HL-60 (cell line): ENCODE data around the gene GRK2.
A peak's percentile ranks its signal among the peaks of the same experiment; 100 is the strongest.
"Not testable (repeated sequence)": the region's sequence is repeated elsewhere in the genome, so short reads cannot be mapped to it uniquely, and the experiment has no call there.

ENCODE experiments used
- DNase-seq, 2 experiments: peaks; one replicate each; pipeline ENCODE4 v3.0.0-alpha.2; 2010 to 2020; ENCODE audit warnings: low read depth in 1 of 2, low spot score in 1 of 2
- H3K27ac ChIP-seq: fragments of 250-450 bp; sonication (Bioruptor Pico); replicated peaks from 2 replicates; pipeline ENCODE4 v1.5.1; 2020; ENCODE audit warnings: mild to moderate bottlenecking, moderate library complexity
- H3K27me3 ChIP-seq: fragments of 250-450 bp; sonication (Bioruptor Pico); 2 replicates; pipeline ENCODE4 v1.5.1; 2021; ENCODE audit warnings: mild to moderate bottlenecking, moderate library complexity; ENCODE audit not compliant: insufficient read depth, poor library complexity, severe bottlenecking
- H3K4me3 ChIP-seq: replicated peaks from 2 replicates; pipeline ENCODE4 v1.5.1; 2011; ENCODE audit warnings: mild to moderate bottlenecking, control low read depth, low read length; ENCODE audit not compliant: insufficient read depth
- CTCF ChIP-seq: IDR thresholded peaks from one replicate; pipeline ENCODE4 v1.5.1; 2011; ENCODE audit warnings: low read length, control low read depth, inconsistent platforms; ENCODE audit not compliant: insufficient read depth
- GABPA ChIP-seq: IDR thresholded peaks from 2 replicates; pipeline ENCODE4 v1.6.1; 2012; ENCODE audit warnings: low read depth
- POLR2AphosphoS5 ChIP-seq: IDR thresholded peaks from 2 replicates; pipeline ENCODE4 v1.6.1; 2012; ENCODE audit warnings: low read depth
- SPI1 ChIP-seq: IDR thresholded peaks from 2 replicates; pipeline ENCODE4 v1.6.1; 2012; ENCODE audit warnings: low read depth, mild to moderate bottlenecking, borderline replicate concordance
- TF ChIP-seq, protein P1 (sequence below): IDR thresholded peaks from 2 replicates; pipeline ENCODE4 v1.6.1; 2012; ENCODE audit warnings: low read depth; ENCODE audit not compliant: insufficient replicate concordance

The GRK2 gene

GRCh38 chr11:67316882-67317204 is 50.6 kb downstream of the GRK2 start:
- TF ChIP-seq CTCF (no peak), POLR2AphosphoS5 (no peak), GABPA (no peak), SPI1 (no peak)
- TF ChIP-seq, protein P1, sequence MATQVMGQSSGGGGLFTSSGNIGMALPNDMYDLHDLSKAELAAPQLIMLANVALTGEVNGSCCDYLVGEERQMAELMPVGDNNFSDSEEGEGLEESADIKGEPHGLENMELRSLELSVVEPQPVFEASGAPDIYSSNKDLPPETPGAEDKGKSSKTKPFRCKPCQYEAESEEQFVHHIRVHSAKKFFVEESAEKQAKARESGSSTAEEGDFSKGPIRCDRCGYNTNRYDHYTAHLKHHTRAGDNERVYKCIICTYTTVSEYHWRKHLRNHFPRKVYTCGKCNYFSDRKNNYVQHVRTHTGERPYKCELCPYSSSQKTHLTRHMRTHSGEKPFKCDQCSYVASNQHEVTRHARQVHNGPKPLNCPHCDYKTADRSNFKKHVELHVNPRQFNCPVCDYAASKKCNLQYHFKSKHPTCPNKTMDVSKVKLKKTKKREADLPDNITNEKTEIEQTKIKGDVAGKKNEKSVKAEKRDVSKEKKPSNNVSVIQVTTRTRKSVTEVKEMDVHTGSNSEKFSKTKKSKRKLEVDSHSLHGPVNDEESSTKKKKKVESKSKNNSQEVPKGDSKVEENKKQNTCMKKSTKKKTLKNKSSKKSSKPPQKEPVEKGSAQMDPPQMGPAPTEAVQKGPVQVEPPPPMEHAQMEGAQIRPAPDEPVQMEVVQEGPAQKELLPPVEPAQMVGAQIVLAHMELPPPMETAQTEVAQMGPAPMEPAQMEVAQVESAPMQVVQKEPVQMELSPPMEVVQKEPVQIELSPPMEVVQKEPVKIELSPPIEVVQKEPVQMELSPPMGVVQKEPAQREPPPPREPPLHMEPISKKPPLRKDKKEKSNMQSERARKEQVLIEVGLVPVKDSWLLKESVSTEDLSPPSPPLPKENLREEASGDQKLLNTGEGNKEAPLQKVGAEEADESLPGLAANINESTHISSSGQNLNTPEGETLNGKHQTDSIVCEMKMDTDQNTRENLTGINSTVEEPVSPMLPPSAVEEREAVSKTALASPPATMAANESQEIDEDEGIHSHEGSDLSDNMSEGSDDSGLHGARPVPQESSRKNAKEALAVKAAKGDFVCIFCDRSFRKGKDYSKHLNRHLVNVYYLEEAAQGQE: no peak
- Histone ChIP-seq H3K4me3 (peak overlapping the region; percentile 88), H3K27ac (peak overlapping the region; percentile 92), H3K27me3 (no peaks in the 10 kb centered on the region)
- no peak for DNase-seq

DNA sequence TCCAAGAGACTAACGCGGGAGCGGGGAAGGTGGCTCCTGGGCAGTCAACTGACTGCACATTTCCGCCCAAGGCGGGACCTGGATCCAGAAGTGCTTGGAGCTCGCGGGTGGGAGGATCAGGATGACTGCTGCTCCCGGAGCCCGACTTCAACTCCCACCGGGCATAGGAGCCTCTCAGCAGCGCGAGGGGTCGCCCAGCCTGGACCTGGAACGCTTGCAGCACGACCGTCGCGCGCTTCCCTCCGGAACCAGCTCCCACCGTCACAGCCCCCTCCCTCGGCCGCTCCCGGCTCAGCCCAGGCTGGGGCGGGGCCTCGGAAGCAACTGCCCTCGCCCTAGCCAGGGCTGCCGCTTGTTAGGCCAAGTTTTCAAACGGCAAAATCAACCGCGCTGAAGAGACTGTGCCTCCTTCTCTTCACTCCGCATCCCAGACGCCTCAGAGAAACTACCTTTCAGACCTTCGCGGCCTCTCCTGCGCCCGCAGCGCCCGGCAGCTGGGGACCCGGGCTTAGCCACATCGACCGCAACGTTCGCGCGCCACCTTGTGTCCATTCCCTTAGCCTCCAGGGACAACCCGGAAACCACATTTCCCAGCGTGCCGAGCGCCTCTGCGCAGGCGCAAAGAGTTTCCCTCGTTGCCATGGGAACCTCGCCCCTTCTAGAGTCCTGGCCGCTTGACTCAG is 51.1 kb downstream of the GRK2 start:
- Histone ChIP-seq H3K27me3 (no peaks in the 10 kb centered on the region), H3K27ac (peak overlapping the region; percentile 92), H3K4me3 (peak overlapping the region; percentile 88)
- TF ChIP-seq GABPA: no peak
- TF ChIP-seq, protein P1: peak; percentile 16
- TF ChIP-seq CTCF: peak; percentile 91
- peak; percentile 69 for TF ChIP-seq POLR2AphosphoS5
- no peak for TF ChIP-seq SPI1
- peak; percentile 88 to 96 for DNase-seq

DNA sequence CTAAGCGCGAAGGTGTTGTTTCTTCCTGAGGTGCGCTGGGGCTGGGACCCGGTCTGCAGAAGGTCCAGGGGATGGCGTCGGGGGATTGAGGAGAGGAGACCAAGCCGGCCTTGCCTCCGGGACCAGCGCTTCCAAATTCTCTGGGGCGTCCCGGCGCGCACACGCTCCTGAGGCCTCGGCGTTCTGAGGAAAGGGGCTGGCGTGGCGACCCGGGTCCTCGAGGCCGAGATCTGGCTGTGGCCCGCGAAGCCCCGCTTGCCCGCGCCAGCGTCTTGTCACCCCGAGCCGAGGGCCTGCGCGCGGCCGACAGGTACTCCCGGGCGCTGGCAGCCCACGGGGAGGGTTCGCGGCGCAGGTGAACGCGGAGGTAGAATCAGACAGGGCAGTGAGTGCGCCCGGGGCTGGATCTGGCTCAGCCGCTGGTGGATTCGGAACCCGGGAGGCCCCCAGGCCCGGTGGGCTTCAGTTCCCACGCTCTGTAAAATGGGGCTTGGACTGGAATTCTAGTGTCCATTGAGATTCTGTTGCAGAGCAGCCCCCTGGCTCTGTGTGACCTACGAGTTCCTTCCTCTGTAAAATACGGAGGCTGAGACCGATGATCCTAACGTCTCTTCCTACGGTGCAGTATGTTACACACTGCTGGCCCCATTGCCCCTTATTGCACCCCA is 51.7 kb downstream of the GRK2 start:
- Histone ChIP-seq H3K27me3 (no peaks in the 10 kb centered on the region), H3K27ac (peak overlapping the region; percentile 92), H3K4me3 (peak overlapping the region; percentile 88)
- no peak for DNase-seq
- TF ChIP-seq CTCF (no peak), POLR2AphosphoS5 (no peak), GABPA (no peak), SPI1 (no peak)
- TF ChIP-seq, protein P1: no peak

DNA sequence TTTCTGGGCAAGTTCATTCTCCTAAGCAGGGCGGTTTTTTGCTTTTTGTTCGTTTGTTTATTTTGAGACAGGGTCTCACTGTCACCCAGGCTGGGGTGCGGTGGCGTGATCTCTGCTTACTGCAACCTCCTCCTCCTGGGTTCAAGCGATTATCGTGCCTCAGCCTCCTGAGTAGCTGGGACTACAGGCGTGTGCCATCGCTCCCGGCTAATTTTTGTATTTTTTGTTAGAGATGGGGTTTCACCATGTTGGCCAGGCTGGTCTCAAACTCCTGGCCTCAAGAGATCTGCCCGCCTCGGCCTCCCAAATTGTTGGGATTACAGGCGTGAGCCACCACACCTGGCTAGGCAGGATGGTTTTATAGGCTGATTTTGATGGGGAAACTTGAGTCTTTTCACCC is 52.6 kb downstream of the GRK2 start:
- H3K27me3 ChIP-seq, H3K4me3 ChIP-seq, DNase-seq, H3K27ac ChIP-seq: not testable (repeated sequence)
